GM18502 (cell line): ENCODE results near the gene SMAD3.
"Not testable (repeated sequence)": the region's sequence is repeated elsewhere in the genome, so short reads cannot be mapped to it uniquely, and the experiment has no call there.

ENCODE experiments used
- ATAC-seq: cut with Tn5 transposase; IDR thresholded peaks from one replicate; pipeline ENCODE4 v1.9.1; 2021; ENCODE audit warnings: mild to moderate bottlenecking; ENCODE audit not compliant: unreplicated experiment, poor library complexity

Gene SMAD3

DNA sequence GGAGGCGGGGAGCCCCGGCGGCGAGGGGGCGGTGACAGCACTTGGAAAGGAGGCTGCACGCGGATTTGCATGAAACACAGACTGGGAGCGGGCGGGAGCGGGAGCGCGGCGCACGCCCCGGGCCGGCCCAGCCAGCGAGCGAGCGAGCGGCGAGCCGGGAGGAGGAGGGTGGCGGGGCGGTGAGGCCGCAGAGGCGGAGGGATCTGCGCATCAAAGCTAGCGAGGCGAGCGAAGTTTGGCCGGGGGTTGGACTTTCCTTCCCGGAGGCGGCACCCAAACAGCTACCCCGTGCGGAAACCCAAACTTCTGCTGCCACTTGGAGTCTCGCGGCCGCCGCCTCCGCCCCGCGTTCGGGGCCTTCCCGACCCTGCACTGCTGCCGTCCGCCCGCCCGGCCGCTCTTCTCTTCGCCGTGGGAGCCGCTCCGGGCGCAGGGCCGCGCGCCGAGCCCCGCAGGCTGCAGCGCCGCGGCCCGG is at the start of gene SMAD3:
SMAD3 (plus strand) TSS at position 72 of the 475 bp plus-strand sequence. CDS start 553 bp downstream, outside the sequence.
- peak; percentile 67 for ATAC-seq

GRCh38 chr15:67017311-67017710 is 48.1 kb upstream of the SMAD3 start:
- no peak for ATAC-seq

DNA sequence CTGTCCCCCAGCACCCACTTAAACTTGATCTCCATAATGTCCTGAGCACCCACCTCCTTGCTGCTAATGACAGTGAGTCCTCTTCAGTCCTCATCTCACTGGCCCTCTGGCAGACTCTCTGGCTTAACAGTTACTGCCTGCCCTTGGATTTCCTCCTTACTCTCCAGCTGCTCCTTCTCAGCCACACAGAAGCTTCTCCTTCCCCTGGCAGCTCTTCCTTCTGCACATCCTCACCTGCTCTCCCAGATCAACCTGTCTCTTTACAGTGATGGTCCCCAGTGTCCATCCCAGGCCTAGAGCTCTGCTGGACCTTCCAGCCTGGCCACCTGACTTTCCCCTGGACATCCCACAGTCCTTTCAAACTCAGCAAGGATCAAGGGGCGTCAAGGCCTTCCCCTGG is 47.4 kb upstream of the SMAD3 start:
- no peak for ATAC-seq

DNA sequence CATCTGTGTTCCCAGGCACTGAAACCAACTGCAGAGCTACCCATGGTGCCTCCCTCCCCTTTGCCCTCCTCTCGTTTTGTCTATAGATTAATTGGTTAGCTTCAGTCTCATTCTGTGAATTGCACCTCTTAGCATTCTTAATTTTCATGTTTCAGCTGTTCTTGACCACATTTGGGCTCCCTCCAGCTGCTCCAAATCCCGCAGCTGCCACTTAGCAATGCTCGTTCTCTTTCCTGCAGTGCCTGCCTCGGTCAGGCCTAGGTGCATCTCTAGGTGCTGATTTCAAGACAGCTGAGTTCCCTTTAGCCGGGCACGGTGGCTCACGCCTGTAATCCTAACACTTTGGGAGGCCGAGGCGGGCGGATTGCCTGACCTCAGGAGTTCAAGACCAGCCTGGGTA is 47.0 kb upstream of the SMAD3 start:
- no peak for ATAC-seq

GRCh38 chr15:67019069-67019468 is 46.3 kb upstream of the SMAD3 start:
- ATAC-seq = no peak

DNA sequence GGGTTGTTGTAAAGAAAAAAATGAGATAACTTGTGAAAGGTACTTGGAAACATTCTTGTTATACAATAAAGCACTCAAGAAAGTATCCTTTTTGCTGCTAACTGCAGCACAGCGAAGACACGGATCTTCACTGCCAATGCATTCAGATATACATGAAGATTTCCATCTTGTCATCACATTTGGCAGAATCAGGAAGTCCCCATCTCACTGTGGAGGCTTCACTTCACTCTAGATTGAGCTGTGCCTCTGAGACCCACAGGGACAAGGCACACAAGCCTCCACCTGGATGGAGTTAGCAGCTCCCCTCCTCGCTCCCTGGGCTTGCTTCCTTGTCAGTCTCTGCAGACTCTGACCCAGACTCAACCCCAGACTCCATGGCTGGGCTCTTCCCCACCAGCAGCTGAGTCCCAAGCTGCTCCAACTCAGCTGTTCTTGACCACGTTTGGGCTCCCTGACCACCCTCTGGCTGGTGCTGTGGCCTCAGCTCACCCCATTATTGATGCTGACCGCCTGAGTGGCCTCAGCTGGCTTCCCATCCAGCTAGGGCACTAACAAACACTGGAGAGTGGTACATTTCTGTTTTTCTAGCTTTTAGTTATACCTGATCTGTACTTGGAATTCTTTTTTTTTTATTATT is 45.4 kb upstream of the SMAD3 start:
- ATAC-seq = no peak

GRCh38 chr15:67020668-67021067 is 44.7 kb upstream of the SMAD3 start:
- ATAC-seq = not testable (repeated sequence)

DNA sequence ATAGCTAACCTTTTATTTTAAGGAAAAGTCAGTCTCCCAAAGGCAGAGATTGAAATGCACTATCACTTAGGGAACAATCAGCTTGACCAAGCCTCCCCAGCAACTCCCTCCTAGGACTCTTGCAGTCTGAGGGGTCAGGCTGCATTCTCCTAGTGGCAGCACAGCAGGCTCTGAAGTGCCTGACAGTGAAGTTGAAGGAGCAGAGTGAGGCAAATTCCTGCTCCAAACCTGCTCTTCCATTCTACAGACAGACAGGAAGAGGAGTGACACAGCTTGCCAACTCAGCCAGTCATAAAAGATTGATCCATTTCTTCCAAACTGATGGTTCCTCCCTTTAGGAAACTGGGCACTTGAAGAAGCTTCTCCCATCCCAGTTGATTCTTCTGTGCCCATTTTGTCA is 43.9 kb upstream of the SMAD3 start:
- no peak for ATAC-seq

- ATAC-seq = no peak
These were observed 42.8 kb upstream of the SMAD3 start for GRCh38 chr15:67022587-67023105.

- no peak for ATAC-seq
These were observed 41.7 kb upstream of the SMAD3 start for GRCh38 chr15:67023517-67024313.

- ATAC-seq = no peak
These were observed 40.9 kb upstream of the SMAD3 start for GRCh38 chr15:67024314-67024997.

DNA sequence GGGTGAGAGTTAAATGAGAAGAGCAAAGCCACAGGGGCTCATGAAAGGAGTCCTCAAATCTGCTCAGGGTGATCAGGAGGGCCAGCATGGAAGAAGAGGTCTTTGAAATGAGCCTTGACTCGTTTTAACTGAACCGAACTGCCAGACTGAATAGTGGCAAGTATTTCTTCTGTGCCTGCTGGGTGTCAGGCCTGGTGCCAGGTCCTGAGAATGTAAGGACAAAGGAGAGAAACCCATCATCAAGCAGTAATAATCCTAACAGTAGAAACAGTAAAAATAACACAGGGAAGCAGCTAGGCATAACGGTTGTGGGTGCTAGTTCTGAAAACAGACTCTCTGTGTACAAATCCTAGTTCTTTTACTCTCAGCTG is 40.4 kb upstream of the SMAD3 start:
- ATAC-seq = no peak

- no peak for ATAC-seq
These were observed 39.4 kb upstream of the SMAD3 start for GRCh38 chr15:67025719-67026609.

DNA sequence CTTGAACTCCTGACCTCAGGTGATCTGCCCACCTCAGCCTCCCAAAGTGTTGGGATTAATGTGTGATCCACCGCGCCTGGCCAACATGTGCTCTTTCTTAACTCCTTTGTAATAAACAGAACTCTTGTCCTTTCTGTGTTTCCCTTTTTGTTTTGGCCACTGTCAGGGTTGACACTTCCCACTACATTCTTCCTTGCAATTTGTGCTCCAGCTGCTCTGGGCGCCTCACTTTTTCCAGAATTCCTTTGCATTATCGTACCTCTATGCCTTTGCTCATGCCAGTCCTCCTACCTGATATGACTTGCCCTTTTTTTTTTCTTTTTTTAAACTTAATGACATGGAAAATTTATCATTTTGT is 38.8 kb upstream of the SMAD3 start:
- no peak for ATAC-seq

DNA sequence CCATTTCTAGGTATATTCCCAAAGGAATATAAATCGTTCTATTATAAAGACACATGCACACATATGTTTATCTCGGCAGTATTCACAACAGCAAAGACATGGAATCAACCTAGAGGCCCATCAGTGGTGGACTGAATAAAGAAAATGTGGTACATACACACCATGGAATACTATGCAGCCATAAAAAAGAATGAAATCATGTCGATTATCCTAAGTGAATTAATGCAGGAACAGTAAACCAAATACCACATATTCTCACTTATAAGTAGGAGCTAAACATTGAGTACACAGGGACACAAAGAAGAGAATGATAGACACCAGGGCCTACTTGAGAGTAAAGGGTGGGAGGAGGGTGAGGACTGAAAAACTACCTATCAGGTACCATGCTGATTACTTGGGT is 37.0 kb upstream of the SMAD3 start:
- not testable (repeated sequence) for ATAC-seq

GRCh38 chr15:67030036-67030762 is 35.2 kb upstream of the SMAD3 start:
- ATAC-seq = no peak

DNA sequence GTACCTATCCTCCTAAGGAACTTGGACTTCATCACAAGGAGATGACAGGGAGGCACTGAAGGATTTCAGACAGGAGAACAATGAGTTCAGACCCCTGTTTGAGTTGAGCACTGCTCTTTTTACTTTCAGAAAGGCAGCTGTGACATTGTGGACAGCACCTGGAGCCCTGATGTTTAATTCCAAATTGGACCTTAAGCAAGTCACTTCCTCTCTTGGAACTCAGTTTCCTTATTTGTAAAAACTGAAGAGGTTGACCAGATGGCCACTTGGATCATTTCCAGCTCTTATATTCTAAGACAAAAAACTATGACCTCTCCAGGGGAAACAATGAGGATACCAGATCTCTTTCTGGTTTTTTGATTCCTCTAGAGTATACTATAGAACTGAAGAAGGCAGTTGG is 34.1 kb upstream of the SMAD3 start:
- ATAC-seq = no peak

DNA sequence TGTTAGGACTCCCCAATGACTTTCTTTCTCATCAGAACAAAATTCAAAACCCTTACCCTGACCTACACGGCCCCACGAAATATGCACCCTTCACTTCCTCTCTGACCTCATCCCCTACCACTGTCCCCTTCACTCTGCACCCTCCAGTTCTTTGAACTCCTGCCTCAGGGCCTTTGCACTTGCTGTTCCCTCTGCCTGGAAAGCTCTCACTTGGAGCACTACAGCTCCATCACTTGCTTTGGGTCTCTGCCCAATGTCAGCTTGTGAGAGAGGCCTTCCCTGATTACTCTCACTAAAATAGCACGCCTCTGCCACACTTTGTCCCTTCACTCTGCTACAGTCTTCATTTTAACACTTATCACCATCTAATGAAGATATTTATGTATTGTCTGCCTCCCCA is 32.8 kb upstream of the SMAD3 start:
- no peak for ATAC-seq

DNA sequence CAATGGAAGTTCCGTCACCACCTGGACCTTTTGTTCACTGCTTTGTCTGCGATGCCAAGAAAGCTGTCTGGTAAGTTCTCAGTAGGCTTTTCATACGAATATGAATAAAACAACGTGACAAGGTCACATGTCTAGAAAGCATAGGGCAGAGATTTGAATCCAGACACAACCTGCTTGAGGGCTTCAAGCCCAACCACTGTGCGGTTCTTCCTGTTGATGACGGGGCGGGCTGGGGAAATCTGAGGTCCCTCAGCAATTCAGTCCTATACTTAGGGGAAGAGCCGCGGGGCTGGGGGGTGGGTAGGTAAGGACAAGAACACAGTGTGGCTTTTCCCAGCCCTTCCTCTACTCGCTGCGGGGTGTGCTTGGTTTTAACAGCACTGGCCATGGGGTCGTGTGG is 32.4 kb upstream of the SMAD3 start:
- ATAC-seq = no peak
